HG02885 (cell line): ENCODE results near the gene LRMDA.
"Not testable (repeated sequence)": the region's sequence is repeated elsewhere in the genome, so short reads cannot be mapped to it uniquely, and the experiment has no call there.

ENCODE experiments used
- ATAC-seq: cut with Tn5 transposase; IDR thresholded peaks from one replicate; pipeline ENCODE4 v1.9.1; 2021; ENCODE audit warnings: mild to moderate bottlenecking; ENCODE audit not compliant: unreplicated experiment, poor library complexity

LRMDA gene

GRCh38 chr10:75722020-75722419 lies 290.6 kb downstream of the LRMDA start:
- no peak for ATAC-seq

- ATAC-seq = no peak
Measured at GRCh38 chr10:75722609-75723008, 291.2 kb downstream of the LRMDA start.

GRCh38 chr10:75723319-75723980 lies 292.0 kb downstream of the LRMDA start:
- ATAC-seq = no peak

GRCh38 chr10:75724047-75724446 lies 292.6 kb downstream of the LRMDA start:
- ATAC-seq = no peak

- no peak for ATAC-seq
Measured at GRCh38 chr10:75726522-75727483, 295.4 kb downstream of the LRMDA start.

- ATAC-seq = no peak
Measured at GRCh38 chr10:75730847-75731246, 299.4 kb downstream of the LRMDA start.

- no peak for ATAC-seq
Measured at GRCh38 chr10:75733135-75733890, 301.9 kb downstream of the LRMDA start.

GRCh38 chr10:75736151-75736640 lies 304.8 kb downstream of the LRMDA start:
- ATAC-seq = no peak

GRCh38 chr10:75736889-75737579 lies 305.6 kb downstream of the LRMDA start:
- no peak for ATAC-seq

- no peak for ATAC-seq
Measured at GRCh38 chr10:75737580-75737949, 306.1 kb downstream of the LRMDA start.

- no peak for ATAC-seq
Measured at GRCh38 chr10:75738924-75739323, 307.5 kb downstream of the LRMDA start.

- no peak for ATAC-seq
Measured at GRCh38 chr10:75739414-75740143, 308.2 kb downstream of the LRMDA start.

GRCh38 chr10:75740541-75740940 lies 309.1 kb downstream of the LRMDA start:
- ATAC-seq = no peak

- no peak for ATAC-seq
Measured at GRCh38 chr10:75742355-75742754, 310.9 kb downstream of the LRMDA start.

- no peak for ATAC-seq
Measured at GRCh38 chr10:75743291-75743778, 311.9 kb downstream of the LRMDA start.

- no peak for ATAC-seq
Measured at GRCh38 chr10:75744261-75744660, 312.8 kb downstream of the LRMDA start.

GRCh38 chr10:75746356-75746755 lies 314.9 kb downstream of the LRMDA start:
- ATAC-seq = no peak

GRCh38 chr10:75750093-75750875 lies 318.9 kb downstream of the LRMDA start:
- ATAC-seq = not testable (repeated sequence)
